ENCODE measurements around the gene REST.
"Not testable (repeated sequence)": the region's sequence is repeated elsewhere in the genome, so short reads cannot be mapped to it uniquely, and the experiment has no call there.

The REST gene

GRCh38 chr4:56910172-56910967 lies 2.7 kb downstream of the REST start:
- DNase-seq, result no peak

DNA sequence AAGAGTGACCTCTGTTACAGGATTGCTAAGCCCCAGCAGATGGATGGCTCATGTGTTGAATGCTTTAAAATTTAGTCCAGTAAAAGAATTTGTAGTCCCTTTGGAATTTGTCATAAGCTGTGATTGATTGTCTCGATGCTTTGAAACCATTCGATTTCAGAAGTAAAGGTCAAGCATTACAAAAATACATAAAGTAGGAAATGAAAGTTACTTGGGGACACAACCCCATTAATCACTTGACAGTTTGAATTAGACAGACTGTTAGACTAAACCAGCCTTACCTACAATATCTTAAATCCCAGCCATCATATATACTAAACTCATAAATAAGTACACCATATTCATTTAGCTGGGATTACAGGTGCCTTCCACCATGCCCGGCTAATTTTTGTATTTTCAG lies 6.6 kb downstream of the REST start:
- DNase-seq, result no peak

DNA sequence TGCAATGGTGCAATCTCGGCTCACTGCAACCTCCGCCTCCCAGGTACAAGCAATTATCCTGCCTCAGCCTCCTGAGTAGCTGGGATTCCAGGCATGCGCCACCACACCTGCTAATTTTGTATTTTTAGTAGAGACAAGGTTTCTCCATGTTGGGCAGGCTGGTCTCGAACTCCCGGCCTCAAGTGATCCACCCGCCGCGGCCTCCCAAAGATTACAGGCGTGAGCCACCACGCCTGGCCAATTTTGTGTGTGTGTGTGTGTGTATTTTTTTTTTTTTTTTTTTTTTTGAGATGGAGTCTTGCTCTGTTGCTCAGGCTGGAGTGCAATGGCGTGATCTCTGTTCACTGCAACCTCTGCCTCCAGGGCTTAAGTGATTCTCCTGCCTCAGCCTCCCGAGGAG lies 7.3 kb downstream of the REST start:
- DNase-seq, result not testable (repeated sequence)

DNA sequence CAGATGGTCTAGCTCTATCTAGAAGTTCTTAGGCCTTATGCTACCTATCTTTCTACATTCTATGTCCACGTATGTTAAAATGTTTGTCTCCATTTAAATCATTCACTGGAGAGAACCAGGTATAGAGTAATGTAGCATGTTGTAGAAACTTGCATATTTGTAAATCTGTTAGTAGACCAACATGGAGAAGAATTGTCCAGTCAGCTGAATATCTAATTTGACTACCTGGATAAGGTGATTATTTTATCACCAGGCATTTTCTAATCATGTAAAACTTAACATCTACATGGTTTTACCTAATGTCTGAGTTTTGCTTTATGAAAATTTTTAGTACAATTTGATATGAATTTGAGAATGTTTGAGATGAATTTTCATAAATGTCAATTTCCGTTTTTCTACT lies 19.5 kb downstream of the REST start:
- DNase-seq, result no peak

DNA sequence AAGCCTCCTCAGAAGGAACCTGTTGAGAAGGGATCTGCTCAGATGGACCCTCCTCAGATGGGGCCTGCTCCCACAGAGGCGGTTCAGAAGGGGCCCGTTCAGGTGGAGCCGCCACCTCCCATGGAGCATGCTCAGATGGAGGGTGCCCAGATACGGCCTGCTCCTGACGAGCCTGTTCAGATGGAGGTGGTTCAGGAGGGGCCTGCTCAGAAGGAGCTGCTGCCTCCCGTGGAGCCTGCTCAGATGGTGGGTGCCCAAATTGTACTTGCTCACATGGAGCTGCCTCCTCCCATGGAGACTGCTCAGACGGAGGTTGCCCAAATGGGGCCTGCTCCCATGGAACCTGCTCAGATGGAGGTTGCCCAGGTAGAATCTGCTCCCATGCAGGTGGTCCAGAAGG lies 22.9 kb downstream of the REST start:
- DNase-seq, result no peak

- DNase-seq, result no peak
Measured at GRCh38 chr4:56931924-56932323, 24.2 kb downstream of the REST start.

DNA sequence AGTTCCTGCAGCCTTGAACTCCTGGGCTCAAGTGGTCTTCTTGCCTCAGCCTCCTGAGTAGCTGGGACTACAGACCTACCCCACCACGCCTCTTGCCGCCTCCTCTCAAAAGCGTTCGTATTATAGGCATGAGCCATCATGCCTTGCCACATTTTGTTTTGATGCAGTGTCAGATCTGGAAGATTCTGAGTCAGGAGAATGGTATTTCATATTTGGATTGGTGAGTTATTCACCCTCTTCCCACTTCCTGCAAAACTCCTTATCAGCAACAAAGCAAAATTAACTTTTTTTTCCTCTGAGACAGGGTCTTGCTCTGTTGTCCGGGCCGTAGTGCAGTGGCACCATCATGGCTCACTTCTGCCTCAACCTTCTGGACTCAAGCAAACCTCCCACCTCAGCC lies 29.6 kb downstream of the REST start:
- no peak for DNase-seq

GRCh38 chr4:56939826-56940225 lies 32.1 kb downstream of the REST start:
- DNase-seq, result not testable (repeated sequence)

GRCh38 chr4:56940403-56940802 lies 32.7 kb downstream of the REST start:
- DNase-seq, result no peak

- DNase-seq, result no peak
Measured at GRCh38 chr4:56940971-56941370, 33.3 kb downstream of the REST start.

- DNase-seq, result no peak
Measured at GRCh38 chr4:56941403-56941802, 33.7 kb downstream of the REST start.

GRCh38 chr4:56953680-56954520 lies 46.2 kb downstream of the REST start:
- DNase-seq, result no peak

- no peak for DNase-seq
Measured at GRCh38 chr4:56958111-56958517, 50.4 kb downstream of the REST start.

GRCh38 chr4:56959100-56959499 lies 51.4 kb downstream of the REST start:
- no peak for DNase-seq

DNA sequence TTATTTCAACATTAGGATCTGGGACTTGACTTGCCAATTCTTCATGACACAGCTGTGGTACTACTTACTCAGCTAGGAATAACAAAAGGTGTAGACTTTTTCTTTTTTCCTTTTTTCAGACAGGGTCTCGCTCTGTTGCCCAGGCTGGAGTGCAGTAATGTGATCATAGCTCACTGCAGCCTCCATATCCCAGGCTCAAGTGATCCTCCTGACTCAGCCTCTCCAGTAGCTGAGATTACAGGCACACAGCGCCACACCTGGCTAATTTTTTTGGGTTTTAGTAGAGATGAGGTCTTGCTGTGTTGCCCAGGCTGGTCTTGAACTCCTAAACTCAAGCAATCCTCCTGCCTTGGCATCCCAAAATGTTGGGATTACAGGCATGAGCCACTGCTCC lies 53.4 kb downstream of the REST start:
- DNase-seq, result no peak

GRCh38 chr4:56971383-56971782 lies 63.7 kb downstream of the REST start:
- DNase-seq, result no peak

GRCh38 chr4:56972389-56972788 lies 64.7 kb downstream of the REST start:
- no peak for DNase-seq

DNA sequence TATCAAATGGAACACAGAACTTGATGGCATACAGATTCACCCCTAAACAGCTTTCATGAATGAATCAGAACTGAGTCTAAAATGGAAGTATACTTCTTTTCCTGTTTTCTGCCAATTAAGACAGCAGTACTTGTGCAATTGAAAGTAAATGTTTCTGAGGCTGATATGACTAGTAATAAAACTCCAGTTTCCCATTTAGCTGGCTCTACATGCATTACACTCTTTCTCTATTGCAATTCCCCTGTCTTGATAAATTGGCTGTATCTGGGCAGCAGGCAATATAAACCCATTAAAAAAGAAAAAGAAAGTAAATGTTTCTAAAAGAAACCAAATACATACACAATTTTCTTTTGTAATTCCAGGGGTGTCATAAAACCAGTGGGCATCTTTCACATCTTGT lies 65.1 kb downstream of the REST start:
- DNase-seq, result no peak

DNA sequence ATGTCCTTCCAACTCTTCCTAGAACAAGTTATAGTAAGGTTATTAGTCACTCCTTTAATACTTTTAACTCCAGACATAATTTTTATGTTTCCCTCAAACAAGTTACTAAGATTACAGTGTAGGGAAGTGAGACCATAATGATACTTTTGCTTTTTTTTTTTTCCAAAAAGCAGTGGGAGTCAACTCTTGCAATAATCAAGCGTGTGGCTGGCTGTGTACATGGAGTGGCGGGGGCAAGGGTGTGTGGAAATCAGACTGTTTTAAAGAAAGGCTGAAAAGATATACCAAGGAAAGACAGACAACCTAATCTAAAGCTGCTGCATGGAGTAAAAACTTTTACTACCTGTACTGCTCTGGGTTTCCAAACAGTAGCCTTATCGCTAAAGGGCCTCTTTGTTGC lies 65.6 kb downstream of the REST start:
- DNase-seq, result no peak

DNA sequence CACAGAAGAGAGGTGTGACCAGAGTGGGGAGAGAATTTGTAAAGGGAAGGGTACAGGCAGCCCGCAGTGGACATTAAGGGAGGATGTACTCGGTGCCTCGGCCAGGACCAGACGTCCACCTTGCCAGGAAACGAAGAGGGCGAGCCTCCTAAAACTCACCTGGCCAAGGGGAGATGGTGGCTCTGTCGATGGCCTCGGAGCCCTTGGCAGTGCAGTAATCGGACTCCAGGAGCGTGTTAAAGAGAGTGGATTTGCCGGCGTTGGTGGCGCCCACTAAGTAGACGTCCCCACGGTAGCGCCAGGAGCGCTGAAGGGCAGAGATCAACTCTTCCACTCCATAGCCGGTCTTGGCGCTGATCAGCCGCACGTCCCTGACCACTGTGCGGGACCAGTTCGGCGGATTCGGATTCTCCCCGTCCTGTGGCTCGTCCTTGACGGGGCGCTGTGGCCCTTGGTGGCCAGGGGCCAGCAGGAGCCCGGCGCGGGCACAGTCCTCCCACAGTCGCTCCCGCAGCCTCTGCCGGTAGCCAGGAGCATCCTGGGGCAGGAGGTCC lies 68.7 kb downstream of the REST start:
- DNase-seq, result no peak

GRCh38 chr4:56976837-56977320 lies 69.2 kb downstream of the REST start:
- peak; percentile 54 for DNase-seq

DNA sequence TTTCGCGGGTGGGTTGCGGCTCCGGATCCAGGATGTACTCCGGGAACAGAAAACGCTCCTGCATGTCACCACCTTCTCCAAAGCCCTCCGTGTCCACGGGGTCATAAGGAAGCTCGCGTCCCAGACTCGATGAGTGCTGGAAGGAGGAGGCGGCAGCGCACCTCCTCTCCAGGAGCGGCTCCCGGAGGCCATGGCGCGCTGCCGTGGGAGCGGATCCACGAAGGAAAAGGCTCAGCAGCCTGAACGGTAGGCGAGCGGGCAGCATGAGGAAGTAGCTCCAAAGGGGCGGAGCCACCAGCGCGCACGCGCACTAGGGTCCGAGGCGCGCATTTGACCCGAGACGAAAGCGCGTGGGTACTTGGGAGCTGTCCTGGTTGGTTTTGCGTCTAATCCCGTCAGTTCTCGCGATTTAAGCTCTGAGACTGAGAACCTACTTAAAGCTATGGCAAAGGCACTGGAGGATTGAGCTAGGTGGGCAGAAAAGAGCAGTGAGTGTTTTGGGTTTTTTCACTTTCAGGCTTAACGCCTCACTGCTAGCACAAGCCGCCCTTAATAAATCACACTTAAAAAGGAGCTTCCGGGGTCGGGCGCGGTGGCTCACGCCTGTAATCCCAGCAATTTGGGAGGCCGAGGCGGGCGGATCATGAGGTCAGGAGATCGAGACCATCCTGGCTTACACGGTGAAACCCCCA lies 69.8 kb downstream of the REST start, which contains the start of gene NOA1:
TSS of gene NOA1 (minus strand) at position 286 of the 692 bp plus-strand sequence. CDS start at position 265, 21 bp downstream.
- peak; percentile 99 for DNase-seq

DNA sequence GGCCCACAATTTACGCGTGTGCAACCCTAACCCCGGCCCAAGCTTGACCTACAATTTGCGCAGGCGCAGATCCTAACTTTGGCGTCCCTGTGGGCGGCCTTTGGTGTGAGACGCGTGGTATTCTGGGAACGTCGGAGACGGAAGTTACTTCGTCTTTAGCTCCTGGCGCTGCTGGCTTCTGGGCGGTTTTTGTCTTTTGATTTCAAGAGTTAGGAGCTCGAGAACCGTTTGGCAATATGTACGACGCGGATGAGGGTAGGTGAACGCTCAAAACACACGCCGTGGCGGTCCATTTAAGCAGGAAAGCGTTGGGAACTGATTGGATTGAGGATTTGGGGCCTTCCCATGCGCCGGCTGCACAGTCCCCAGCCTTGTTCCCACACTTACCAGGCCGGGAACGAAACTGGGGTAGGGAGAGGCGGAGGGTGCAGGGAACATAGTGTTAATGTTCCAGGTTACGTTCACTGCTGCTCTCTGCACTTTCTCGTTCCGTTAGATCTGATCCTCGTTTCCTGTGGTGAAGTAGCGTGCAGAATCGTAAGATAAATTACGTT lies 71.1 kb downstream of the REST start, which contains the start of gene POLR2B:
TSS of gene POLR2B (plus strand) at position 147 of the 554 bp plus-strand sequence. CDS start at position 237, 90 bp downstream.
- peak; percentile 89 for DNase-seq

Measured in CD4-positive, alpha-beta T cell treated with Interleukin-12 subunit alpha and Interleukin-12 subunit beta, for 1 hour (primary cell).